ENCODE results near the gene IQCC. TPM values are rescaled to one million over a fixed set of nuclear protein-coding genes. Genes with fewer than 3 reads are reported as not detected.
"Not testable (repeated sequence)": the region's sequence is repeated elsewhere in the genome, so short reads cannot be mapped to it uniquely, and the experiment has no call there.

The IQCC gene
- 3.5 and 4.2 TPM in 2 replicates for total RNA-seq

DNA sequence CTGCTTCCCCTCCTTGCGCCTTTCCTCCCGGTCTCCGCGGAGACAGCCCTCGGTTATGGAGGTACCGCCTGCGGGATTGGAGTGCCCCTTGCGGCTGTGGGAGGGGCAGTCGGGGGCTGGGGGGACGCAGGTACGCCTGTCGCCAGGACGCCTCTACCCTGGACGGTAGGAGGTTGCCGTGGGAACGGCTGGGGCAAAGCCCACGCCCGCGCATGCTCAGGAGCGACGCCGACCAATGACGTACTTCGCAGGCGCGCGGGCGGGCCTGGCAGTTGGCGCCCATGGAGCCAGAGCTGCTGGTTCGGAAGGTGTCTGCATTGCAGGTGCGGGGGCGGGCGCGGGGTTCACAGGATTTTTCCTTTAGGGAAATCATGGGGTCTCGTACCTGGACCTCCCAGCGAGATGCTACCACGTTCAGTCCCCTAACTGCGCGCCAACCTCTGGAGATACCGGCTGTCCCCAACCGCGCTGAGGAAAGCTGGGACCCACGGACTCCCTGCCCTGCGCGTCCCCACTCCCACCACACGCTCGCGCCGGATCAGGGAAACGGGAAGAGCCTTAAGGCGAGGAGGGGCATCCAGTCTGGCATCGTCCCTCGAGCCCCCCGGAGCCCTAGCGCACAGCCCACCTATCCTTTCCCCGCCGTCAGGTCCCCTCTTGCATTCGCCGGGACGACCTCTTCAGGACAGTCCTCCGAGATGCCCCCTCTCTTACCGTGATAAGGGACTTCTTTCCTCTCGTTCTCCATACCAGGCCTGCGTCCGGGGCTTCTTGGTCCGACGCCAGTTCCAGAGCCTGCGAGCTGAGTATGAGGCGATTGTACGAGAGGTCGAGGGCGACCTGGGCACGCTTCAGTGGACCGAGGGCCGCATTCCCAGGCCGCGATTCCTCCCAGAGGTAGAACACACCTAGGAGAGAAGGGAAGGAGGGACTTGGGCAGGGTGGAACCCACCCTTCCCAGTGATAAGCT lies at the start of gene IQCC:
TSS of gene IQCC (plus strand) at position 271 of the 970 bp plus-strand sequence. CDS start at position 282, 11 bp downstream.
- Mint-ChIP-seq H3K4me1 (peaks cover 74% of the 10 kb centered on the region), H3K27me3 (no peaks in the 10 kb centered on the region), H3K27ac (peak within 1 kb of the TSS; percentile 41), H3K4me3 (peak within 1 kb of the TSS; percentile 85), H3K9me3 (no peaks in the 10 kb centered on the region), H3K36me3 (ENCODE audit: low read depth) (peaks cover 25% of the 10 kb centered on the region)
- intact Hi-C loops (cut with micrococcal nuclease), result loop anchor here (1.0 kb wide), 1 partner anchor 10 kb away; no protein-coding TSS in a partner anchor
- no peak for TF ChIP-seq CTCF (IDR thresholded peaks at IDR 0.05)
- CTCF ChIA-PET, result interaction anchor here (1.2 to 2.7 kb wide), 2 partner anchors 10 to 111 kb away, joined by 3 to 15 read pairs; no protein-coding TSS in a partner anchor
- DNase-seq (peak; percentile 76), ATAC-seq (ENCODE audit: low read depth) (peak; percentile 45)
- POLR2A ChIA-PET, result interaction anchor here (0.5 to 2.0 kb wide), 15 partner anchors 10 to 445 kb away, joined by 3 to 10 read pairs (median 4); partner anchors contain the start of genes BSDC1, HDAC1, MARCKSL1 and RBBP4

- H3K4me1 Mint-ChIP-seq, result no peaks in the 10 kb centered on the region
- H3K36me3 Mint-ChIP-seq (ENCODE audit: low read depth), result peaks cover 88% of the 10 kb centered on the region
- no peak for TF ChIP-seq CTCF (IDR thresholded peaks at IDR 0.05)
- H3K9me3 Mint-ChIP-seq, result no peaks in the 10 kb centered on the region
- H3K4me3 Mint-ChIP-seq, result no peak overlapping the region
- no peak overlapping the region for H3K27ac Mint-ChIP-seq
- ChIA-PET POLR2A (no interaction called here), CTCF (no interaction called here)
- intact Hi-C loops (cut with micrococcal nuclease), result no loop called here
- DNase-seq, result no peak
- no peak for ATAC-seq (ENCODE audit: low read depth)
- no peaks in the 10 kb centered on the region for H3K27me3 Mint-ChIP-seq
Observed at GRCh38 chr1:32159189-32159588, 46.3 kb upstream of the IQCC start.

GRCh38 chr1:32163405-32163804 lies 42.1 kb upstream of the IQCC start:
- ChIA-PET CTCF (interaction anchor here (0.9 kb wide), 1 partner anchor 17 kb away, joined by 3 read pairs; no protein-coding TSS in a partner anchor), POLR2A (interaction anchor here (1.0 kb wide), 1 partner anchor 14 kb away, joined by 4 read pairs; no protein-coding TSS in a partner anchor)
- DNase-seq (no peak), ATAC-seq (ENCODE audit: low read depth) (no peak)
- no peak overlapping the region for H3K27ac Mint-ChIP-seq
- H3K4me1 Mint-ChIP-seq, result peaks cover under 1% of the 10 kb centered on the region
- no peaks in the 10 kb centered on the region for H3K27me3 Mint-ChIP-seq
- intact Hi-C loops (cut with micrococcal nuclease), result no loop called here
- peaks cover 87% of the 10 kb centered on the region for H3K36me3 Mint-ChIP-seq (ENCODE audit: low read depth)
- H3K9me3 Mint-ChIP-seq, result no peaks in the 10 kb centered on the region
- no peak for TF ChIP-seq CTCF (IDR thresholded peaks at IDR 0.05)
- H3K4me3 Mint-ChIP-seq, result no peak overlapping the region

- CTCF ChIA-PET; ATAC-seq (ENCODE audit: low read depth); H3K9me3 Mint-ChIP-seq; H3K27me3 Mint-ChIP-seq; H3K27ac Mint-ChIP-seq; DNase-seq; intact Hi-C loops (cut with micrococcal nuclease); H3K4me3 Mint-ChIP-seq; H3K4me1 Mint-ChIP-seq: not testable (repeated sequence)
- H3K36me3 Mint-ChIP-seq (ENCODE audit: low read depth), result peaks cover 82% of the 10 kb centered on the region
- POLR2A ChIA-PET, result interaction anchor here (0.7 kb wide), 1 partner anchor 207 kb away, joined by 4 read pairs; no protein-coding TSS in a partner anchor
Observed at GRCh38 chr1:32165633-32166032, 39.8 kb upstream of the IQCC start.

DNA sequence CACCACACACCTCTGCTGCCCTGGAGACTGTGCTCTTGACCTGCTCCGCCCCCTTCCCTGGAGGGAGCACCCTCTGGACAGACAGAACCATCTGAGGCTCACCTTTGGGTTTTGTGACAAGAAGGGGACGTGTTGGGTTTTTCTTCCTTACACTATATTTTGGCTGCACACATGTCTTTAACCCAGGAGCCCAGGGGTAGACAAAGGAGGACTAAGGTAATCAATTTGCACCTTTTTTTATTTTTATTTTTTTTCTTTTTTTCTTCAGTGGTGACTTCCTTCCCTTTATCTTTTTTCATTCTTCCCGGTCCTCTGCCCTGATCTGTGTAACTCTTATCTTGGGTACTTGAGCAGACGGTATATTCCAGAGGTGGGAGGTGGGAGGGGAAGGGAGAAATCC lies 34.5 kb upstream of the IQCC start:
- ATAC-seq (ENCODE audit: low read depth) (no peak), DNase-seq (no peak)
- Mint-ChIP-seq H3K27ac (no peak overlapping the region), H3K4me3 (no peak overlapping the region), H3K9me3 (no peaks in the 10 kb centered on the region), H3K4me1 (peaks cover 1% of the 10 kb centered on the region), H3K36me3 (ENCODE audit: low read depth) (peaks cover 62% of the 10 kb centered on the region), H3K27me3 (no peaks in the 10 kb centered on the region)
- TF ChIP-seq CTCF (IDR thresholded peaks at IDR 0.05), result no peak
- intact Hi-C loops (cut with micrococcal nuclease), result no loop called here
- CTCF ChIA-PET, result no interaction called here
- POLR2A ChIA-PET, result no interaction called here

Data from activated B cell treated with CpG ODN at 0.5 μM for 24 hours (primary cell).